Body of pancreas (tissue), 4 donors: ENCODE results near the gene CIROP.

Source experiments
- POLR2A ChIP-seq, 3 donors: fragments of 450-650 bp; IDR thresholded peaks; one replicate each; pipeline ENCODE4 v1.6.1; 2016; ENCODE audit warnings: antibody characterized with exemption in 3 of 3, mild to moderate bottlenecking in 2 of 3
- TF ChIP-seq, protein P1 (sequence below), 7 experiments: fragments of 450-650 bp in 4 of 7; fragments of 200-600 bp in 3 of 7; sonication (generic) in 3 of 7; IDR thresholded peaks; one replicate each; pipeline ENCODE4 v1.5.1; 2016 to 2019; ENCODE audit warnings: antibody characterized with exemption in 7 of 7

DNA sequence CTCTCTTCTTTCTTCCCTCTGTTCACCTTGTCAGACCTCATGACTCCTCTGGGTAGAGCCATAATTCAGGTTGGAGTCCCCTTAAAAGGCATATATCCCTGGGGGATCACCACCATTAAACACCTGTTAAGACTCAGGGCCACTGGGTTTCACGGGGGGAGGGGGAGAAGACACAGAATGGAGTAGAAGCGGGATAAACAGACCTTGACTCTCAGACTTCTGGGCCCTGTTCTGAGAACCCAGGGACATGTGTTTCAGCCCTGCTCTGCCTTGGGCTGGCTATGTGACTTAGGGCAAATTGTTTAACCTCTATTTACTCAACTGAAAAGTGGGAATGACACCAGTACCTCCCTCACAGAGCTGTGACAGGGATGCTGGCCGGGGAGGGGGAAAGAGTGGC lies 52.1 kb downstream of the CIROP start:
- TF ChIP-seq, protein P1, sequence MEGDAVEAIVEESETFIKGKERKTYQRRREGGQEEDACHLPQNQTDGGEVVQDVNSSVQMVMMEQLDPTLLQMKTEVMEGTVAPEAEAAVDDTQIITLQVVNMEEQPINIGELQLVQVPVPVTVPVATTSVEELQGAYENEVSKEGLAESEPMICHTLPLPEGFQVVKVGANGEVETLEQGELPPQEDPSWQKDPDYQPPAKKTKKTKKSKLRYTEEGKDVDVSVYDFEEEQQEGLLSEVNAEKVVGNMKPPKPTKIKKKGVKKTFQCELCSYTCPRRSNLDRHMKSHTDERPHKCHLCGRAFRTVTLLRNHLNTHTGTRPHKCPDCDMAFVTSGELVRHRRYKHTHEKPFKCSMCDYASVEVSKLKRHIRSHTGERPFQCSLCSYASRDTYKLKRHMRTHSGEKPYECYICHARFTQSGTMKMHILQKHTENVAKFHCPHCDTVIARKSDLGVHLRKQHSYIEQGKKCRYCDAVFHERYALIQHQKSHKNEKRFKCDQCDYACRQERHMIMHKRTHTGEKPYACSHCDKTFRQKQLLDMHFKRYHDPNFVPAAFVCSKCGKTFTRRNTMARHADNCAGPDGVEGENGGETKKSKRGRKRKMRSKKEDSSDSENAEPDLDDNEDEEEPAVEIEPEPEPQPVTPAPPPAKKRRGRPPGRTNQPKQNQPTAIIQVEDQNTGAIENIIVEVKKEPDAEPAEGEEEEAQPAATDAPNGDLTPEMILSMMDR (IDR thresholded peaks at IDR 0.05) = no peak
- TF ChIP-seq POLR2A (IDR thresholded peaks at IDR 0.05) = no peak
